HepG2 (cell line): ENCODE results near the gene DSTN. TPM values are rescaled to one million over a fixed set of nuclear protein-coding genes. Genes with fewer than 3 reads are reported as not detected.

Experiments
- ATAC-seq: fragments of 200-7000 bp; cut with Tn5 transposase; 3 replicates; pipeline ENCODE4 v1.9.1; 2020; ENCODE audit warnings: mild to moderate bottlenecking, moderate library complexity
- BruUV-seq: library from RNA; stranded (reverse); fragments of 400-500 nt; replicated peaks from 2 replicates; lab custom pipeline; 2021; lab: Mats Ljungman, UMichigan
- CTCF ChIA-PET: fragments of 300-600 bp; formaldehyde crosslinking; extraction: SDS; loops from one replicate; lab custom pipeline; 2021; ENCODE audit warnings: low total read pairs, inconsistent platforms, low intra/inter-chr PET ratio; lab: Yijun Ruan, JAX
- POLR2A ChIA-PET: fragments of 350-600 bp; sonication (Branson Sonifier 250); formaldehyde crosslinking; loops from one replicate; lab custom pipeline; 2020; ENCODE audit warnings: antibody characterized with exemption, inconsistent platforms; lab: Yijun Ruan, JAX
- DNase-seq: peaks from one replicate; pipeline ENCODE4 v3.0.0-alpha.2; 2015; ENCODE audit warnings: low spot score
- FAIRE-seq: peaks from 3 replicates; lab custom pipeline; 2011; peaks lifted over from hg19 to GRCh38; lab: Jason Lieb, UNC
- H2AFZ ChIP-seq: one replicate; pipeline ENCODE4 v1.6.1; 2011; ENCODE audit warnings: low read length, inconsistent platforms
- H3K27ac ChIP-seq: fragments of 300-600 bp; 3 replicates; pipeline ENCODE4 v1.8.0; 2011; ENCODE audit warnings: mixed run types, mild to moderate bottlenecking, mixed read lengths, low read length, inconsistent platforms; ENCODE audit not compliant: insufficient read depth; ENCODE audit errors: extremely low read length
- H3K27me3 ChIP-seq, 2 experiments: fragments of 200-600 bp in 1 of 2; 2 replicates in 1 of 2; 3 replicates in 1 of 2; pipeline versions ENCODE4 v1.6.0 to v1.8.0; 2011; ENCODE audit warnings: low read length in 2 of 2, mild to moderate bottlenecking in 2 of 2, moderate library complexity in 2 of 2, inconsistent platforms in 1 of 2; ENCODE audit not compliant: insufficient read depth in 2 of 2, control insufficient read depth in 1 of 2
- H3K36me3 ChIP-seq, 2 experiments: fragments of 200-600 bp in 1 of 2; replicated peaks in 1 of 2; 2 replicates in 1 of 2; 3 replicates in 1 of 2; pipeline versions ENCODE4 v1.5.1 to v1.8.0; 2011; ENCODE audit warnings: low read length in 2 of 2, inconsistent platforms in 1 of 2; ENCODE audit not compliant: insufficient read depth in 2 of 2, control insufficient read depth in 1 of 2
- H3K4me1 ChIP-seq: 2 replicates; pipeline ENCODE4 v1.5.1; 2012; ENCODE audit warnings: low read length, inconsistent platforms; ENCODE audit not compliant: insufficient read depth
- H3K4me2 ChIP-seq: 2 replicates; pipeline ENCODE4 v1.6.0; 2011; ENCODE audit warnings: low read depth, low read length, inconsistent platforms
- H3K4me3 ChIP-seq, 3 experiments: fragments of 200-600 bp in 1 of 3; sonication (generic), shearing (Covaris generic) in 1 of 3; replicated peaks in 1 of 3; 2 replicates each; pipeline ENCODE4 v1.5.1; 2011 to 2016; ENCODE audit warnings: low read length in 3 of 3, inconsistent platforms in 2 of 3, low read depth in 2 of 3, mild to moderate bottlenecking in 2 of 3, control low read depth in 1 of 3, mixed read lengths in 1 of 3; ENCODE audit not compliant: insufficient read depth in 1 of 3
- H3K79me2 ChIP-seq: one replicate; pipeline ENCODE4 v1.6.1; 2011; ENCODE audit warnings: low read length, inconsistent platforms; ENCODE audit not compliant: insufficient read depth
- H3K9ac ChIP-seq: 2 replicates; pipeline ENCODE4 v1.6.0; 2011; ENCODE audit warnings: mild to moderate bottlenecking, low read depth, low read length, inconsistent platforms; ENCODE audit not compliant: insufficient read depth
- H3K9me3 ChIP-seq: 2 replicates; pipeline ENCODE4 v1.5.1; 2012; ENCODE audit warnings: mild to moderate bottlenecking, low read length
- H4K20me1 ChIP-seq: 2 replicates; pipeline ENCODE4 v1.6.0; 2011; ENCODE audit warnings: inconsistent platforms, mild to moderate bottlenecking, low read length, moderate library complexity; ENCODE audit not compliant: insufficient read depth
- ETV6 ChIP-seq: sonication (generic); formaldehyde crosslinking; conservative IDR thresholded peaks from 2 replicates; pipeline ENCODE4 v1.4.0; 2020; ENCODE audit warnings: missing genetic modification reagents
- KMT2B ChIP-seq: IDR thresholded peaks from 2 replicates; pipeline ENCODE4 v1.6.1; 2016; ENCODE audit warnings: missing genetic modification reagents, missing compliant biosample characterization
- NFRKB ChIP-seq: fragments of 450-650 bp; IDR thresholded peaks from 2 replicates; pipeline ENCODE4 v1.6.1; 2017
- PLRG1 ChIP-seq: fragments of 450-650 bp; conservative IDR thresholded peaks from 2 replicates; pipeline ENCODE4 v1.6.1; 2016
- SAFB2 ChIP-seq: sonication (generic); formaldehyde crosslinking; IDR thresholded peaks from 2 replicates; pipeline ENCODE4 v1.5.1; 2020; ENCODE audit warnings: missing genetic modification reagents, low read depth, mild to moderate bottlenecking, borderline replicate concordance
- SATB2 ChIP-seq: sonication (generic); formaldehyde crosslinking; IDR thresholded peaks from 2 replicates; pipeline ENCODE4 v1.5.0; 2020; ENCODE audit warnings: missing genetic modification reagents
- SCMH1 ChIP-seq: sonication (generic); formaldehyde crosslinking; IDR thresholded peaks from 2 replicates; pipeline ENCODE4 v1.9.0; 2021; ENCODE audit warnings: missing genetic modification reagents, mild to moderate bottlenecking, borderline replicate concordance
- ZFP37 ChIP-seq: sonication (generic); formaldehyde crosslinking; IDR thresholded peaks from 2 replicates; pipeline ENCODE4 v1.4.0; 2020; ENCODE audit warnings: missing genetic modification reagents, borderline replicate concordance
- ZNF136 ChIP-seq: sonication (generic); formaldehyde crosslinking; IDR thresholded peaks from 2 replicates; pipeline ENCODE4 v1.8.1; 2022; ENCODE audit warnings: low read depth, mild to moderate bottlenecking, moderate library complexity, missing genetic modification reagents
- ZNF143 ChIP-seq: sonication (generic); formaldehyde crosslinking; IDR thresholded peaks from 2 replicates; pipeline ENCODE4 v1.4.0; 2020; ENCODE audit warnings: missing genetic modification reagents
- ZNF225 ChIP-seq: sonication (generic); formaldehyde crosslinking; IDR thresholded peaks from 2 replicates; pipeline ENCODE4 v1.4.0; 2020; ENCODE audit warnings: mild to moderate bottlenecking, missing genetic modification reagents
- ZNF720 ChIP-seq: sonication (generic); formaldehyde crosslinking; IDR thresholded peaks from 2 replicates; pipeline ENCODE4 v1.4.0; 2020; ENCODE audit warnings: missing genetic modification reagents
- WGBS: methylation state at CpG from one replicate; pipeline ENCODE4 v1.1.6; 2017; ENCODE audit warnings: low lambda C conversion rate; 5-methylcytosine and 5-hydroxymethylcytosine counted together
- in situ Hi-C: cut with HindIII; loops from 2 replicates; pipeline ENCODE4 v1.10.0; 2017; ENCODE audit warnings: low pct_unique_long_range_greater_than_20kb; ENCODE audit not compliant: extremely low pct_ligation_motif_present
- intact Hi-C: fragments of 100-400 bp; cut with micrococcal nuclease; formaldehyde crosslinking; loops from one replicate; pipeline ENCODE4 v1.10.0; 2022; ENCODE audit not compliant: unreplicated experiment
- polyA plus RNA-seq, 8 experiments: library from polyadenylated mRNA; depleted of rRNA in 3 of 8; stranded (reverse) in 7 of 8; unstranded in 1 of 8; fragments of >200 nt; fragmentation: Illumina TruSeq in 4 of 8; extraction: Trizol in 4 of 8; gene quantifications; 2 replicates each; pipeline versions ENCODE4 v1.2.1 to v1.2.3, GENCODE V29; 2011 to 2016; ENCODE audit warnings: low read depth in 4 of 8, missing spikeins in 1 of 8, mixed read lengths in 1 of 8; ENCODE audit not compliant: insufficient read depth in 1 of 8
- total RNA-seq, 5 experiments: library from RNA; depleted of rRNA; stranded (reverse); fragments of >200 nt; fragmentation: Illumina TruSeq; extraction: Trizol; gene quantifications; 2 replicates each; pipeline ENCODE4 v1.2.3, GENCODE V29; 2016; ENCODE audit warnings: low read depth in 1 of 5
- TF ChIP-seq, protein P1 (sequence below): sonication (generic); formaldehyde crosslinking; IDR thresholded peaks from 2 replicates; pipeline ENCODE4 v1.5.0; 2020; ENCODE audit warnings: missing genetic modification reagents
- TF ChIP-seq, protein P2 (sequence below): sonication (generic); formaldehyde crosslinking; IDR thresholded peaks from 2 replicates; pipeline ENCODE4 v1.5.0; 2020; ENCODE audit warnings: missing genetic modification reagents
- TF ChIP-seq, protein P3 (sequence below): sonication (generic); formaldehyde crosslinking; IDR thresholded peaks from 2 replicates; pipeline ENCODE4 v1.4.0; 2020; ENCODE audit warnings: missing genetic modification reagents

Gene DSTN
- total and polyA plus RNA-seq, 2 of the 13 experiments (the other 11 are each of a cell fraction or from before 2014, with no cell fraction given): 27.6 to 106 TPM

DNA sequence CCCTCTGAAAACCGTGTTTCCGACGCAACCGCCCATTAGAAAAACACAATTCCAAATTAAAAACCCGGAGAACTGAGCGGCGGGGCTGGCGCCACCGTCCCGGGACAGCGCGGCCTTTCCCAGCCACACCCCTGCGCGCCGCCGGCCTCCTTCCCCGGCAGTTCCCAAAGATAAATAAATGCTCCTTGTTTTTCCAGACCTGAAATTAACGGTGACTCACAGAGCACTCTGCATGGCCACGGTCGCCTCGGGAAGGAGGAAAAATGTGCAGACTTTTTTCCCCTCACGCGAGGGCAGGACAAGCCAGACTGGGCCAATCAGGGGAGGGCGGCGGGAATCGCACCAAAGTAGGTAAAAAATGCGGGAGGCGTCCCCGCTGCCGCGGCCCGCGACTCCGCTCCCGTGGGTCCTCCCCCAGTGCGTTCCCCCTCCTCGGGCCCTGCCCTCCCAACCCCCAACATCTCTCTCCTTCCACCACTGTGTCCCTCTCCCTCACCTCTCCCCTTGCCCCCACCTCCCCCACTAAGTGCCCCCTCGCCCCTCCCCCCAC lies 828 bp upstream of the DSTN start:
- Histone ChIP-seq H2AFZ (no peak overlapping the region), H3K79me2 (peaks cover 36% of the 10 kb centered on the region)
- whole genome bisulfite sequencing: 1% methylated on average over 38 of the region's 38 CpGs
- TF ChIP-seq SAFB2 (CRISPR knock-in tag) (no peak), ETV6 (CRISPR knock-in tag) (peak; percentile 65; the same call in 1 of the 2 replicates), ZNF720 (CRISPR knock-in tag) (no peak), KMT2B (CRISPR knock-in tag) (peak; percentile 60), SCMH1 (CRISPR knock-in tag) (no peak), ZNF136 (no peak), NFRKB (no peak), ZNF225 (no peak), PLRG1 (no peak), ZNF143 (CRISPR knock-in tag) (no peak), ZFP37 (CRISPR knock-in tag) (peak; percentile 84; the same call in 1 of the 2 replicates), SATB2 (peak; percentile 45; the same call in 1 of the 2 replicates)
- TF ChIP-seq, protein P1, sequence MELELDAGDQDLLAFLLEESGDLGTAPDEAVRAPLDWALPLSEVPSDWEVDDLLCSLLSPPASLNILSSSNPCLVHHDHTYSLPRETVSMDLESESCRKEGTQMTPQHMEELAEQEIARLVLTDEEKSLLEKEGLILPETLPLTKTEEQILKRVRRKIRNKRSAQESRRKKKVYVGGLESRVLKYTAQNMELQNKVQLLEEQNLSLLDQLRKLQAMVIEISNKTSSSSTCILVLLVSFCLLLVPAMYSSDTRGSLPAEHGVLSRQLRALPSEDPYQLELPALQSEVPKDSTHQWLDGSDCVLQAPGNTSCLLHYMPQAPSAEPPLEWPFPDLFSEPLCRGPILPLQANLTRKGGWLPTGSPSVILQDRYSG (CRISPR knock-in tag): 0 out of 2 replicates have a peak, but pooled peaks have one; percentile 43
- TF ChIP-seq, protein P2, sequence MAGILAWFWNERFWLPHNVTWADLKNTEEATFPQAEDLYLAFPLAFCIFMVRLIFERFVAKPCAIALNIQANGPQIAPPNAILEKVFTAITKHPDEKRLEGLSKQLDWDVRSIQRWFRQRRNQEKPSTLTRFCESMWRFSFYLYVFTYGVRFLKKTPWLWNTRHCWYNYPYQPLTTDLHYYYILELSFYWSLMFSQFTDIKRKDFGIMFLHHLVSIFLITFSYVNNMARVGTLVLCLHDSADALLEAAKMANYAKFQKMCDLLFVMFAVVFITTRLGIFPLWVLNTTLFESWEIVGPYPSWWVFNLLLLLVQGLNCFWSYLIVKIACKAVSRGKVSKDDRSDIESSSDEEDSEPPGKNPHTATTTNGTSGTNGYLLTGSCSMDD (CRISPR knock-in tag): no peak
- TF ChIP-seq, protein P3, sequence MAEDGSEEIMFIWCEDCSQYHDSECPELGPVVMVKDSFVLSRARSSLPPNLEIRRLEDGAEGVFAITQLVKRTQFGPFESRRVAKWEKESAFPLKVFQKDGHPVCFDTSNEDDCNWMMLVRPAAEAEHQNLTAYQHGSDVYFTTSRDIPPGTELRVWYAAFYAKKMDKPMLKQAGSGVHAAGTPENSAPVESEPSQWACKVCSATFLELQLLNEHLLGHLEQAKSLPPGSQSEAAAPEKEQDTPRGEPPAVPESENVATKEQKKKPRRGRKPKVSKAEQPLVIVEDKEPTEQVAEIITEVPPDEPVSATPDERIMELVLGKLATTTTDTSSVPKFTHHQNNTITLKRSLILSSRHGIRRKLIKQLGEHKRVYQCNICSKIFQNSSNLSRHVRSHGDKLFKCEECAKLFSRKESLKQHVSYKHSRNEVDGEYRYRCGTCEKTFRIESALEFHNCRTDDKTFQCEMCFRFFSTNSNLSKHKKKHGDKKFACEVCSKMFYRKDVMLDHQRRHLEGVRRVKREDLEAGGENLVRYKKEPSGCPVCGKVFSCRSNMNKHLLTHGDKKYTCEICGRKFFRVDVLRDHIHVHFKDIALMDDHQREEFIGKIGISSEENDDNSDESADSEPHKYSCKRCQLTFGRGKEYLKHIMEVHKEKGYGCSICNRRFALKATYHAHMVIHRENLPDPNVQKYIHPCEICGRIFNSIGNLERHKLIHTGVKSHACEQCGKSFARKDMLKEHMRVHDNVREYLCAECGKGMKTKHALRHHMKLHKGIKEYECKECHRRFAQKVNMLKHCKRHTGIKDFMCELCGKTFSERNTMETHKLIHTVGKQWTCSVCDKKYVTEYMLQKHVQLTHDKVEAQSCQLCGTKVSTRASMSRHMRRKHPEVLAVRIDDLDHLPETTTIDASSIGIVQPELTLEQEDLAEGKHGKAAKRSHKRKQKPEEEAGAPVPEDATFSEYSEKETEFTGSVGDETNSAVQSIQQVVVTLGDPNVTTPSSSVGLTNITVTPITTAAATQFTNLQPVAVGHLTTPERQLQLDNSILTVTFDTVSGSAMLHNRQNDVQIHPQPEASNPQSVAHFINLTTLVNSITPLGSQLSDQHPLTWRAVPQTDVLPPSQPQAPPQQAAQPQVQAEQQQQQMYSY (CRISPR knock-in tag): peak; percentile 82

More for the DNA sequence above, 828 bp upstream of the DSTN start:
- no TSS peak for BruUV-seq
- Histone ChIP-seq H3K27me3 (no peaks in the 10 kb centered on the region; a peak in 1 of 5 replicates), H3K4me1 (peaks cover 41% of the 10 kb centered on the region), H3K27ac (peak overlapping the region; percentile 6), H3K4me3 (peak overlapping the region; percentile 64 to 100 (median 94)), H3K9ac (peak overlapping the region; percentile 61), H3K4me2 (peak overlapping the region; percentile 73), H3K9me3 (no peaks in the 10 kb centered on the region), H3K36me3 (no peaks in the 10 kb centered on the region), H4K20me1 (peaks cover 8% of the 10 kb centered on the region; the same call in 1 of the 2 replicates)
- no peak for FAIRE-seq
- intact Hi-C loops (loop anchor here (1.0 kb wide), 1 partner anchor 11 kb away; no protein-coding TSS in a partner anchor), in situ Hi-C loops (no loop called here)
- CTCF ChIA-PET: interaction anchor here (2.9 kb wide), 1 partner anchor 32 kb away, joined by 13 read pairs; no protein-coding TSS in a partner anchor
- POLR2A ChIA-PET: interaction anchor here (1.0 to 2.9 kb wide), 10 partner anchors 32 to 938 kb away, joined by 4 to 19 read pairs (median 4); partner anchors contain the start of genes MGME1, RRBP1 and SEC23B
- peak; percentile 95 for DNase-seq
- ATAC-seq: peak; percentile 73
